ENCODE data around the gene PRR12. TPM values are rescaled to one million over a fixed set of nuclear protein-coding genes. Genes with fewer than 3 reads are reported as not detected.

Gene PRR12
- total RNA-seq, 4 donors from 2014 or later: 11.6 to 32.7 (median 18.1) TPM

GRCh38 chr19:49589502-49589905, 1.5 kb upstream of the PRR12 start:
- Histone ChIP-seq H3K36me3 (peaks cover 0 to 6% (median under 1%) of the 10 kb centered on the region in 3 donors), H3K4me3 (peak overlapping the region in 2 of 4 donors; percentile 89 to 96), H3K27ac (peak overlapping the region; percentile 86 to 95 (median 92)), H3K27me3 (no peaks in the 10 kb centered on the region), H3K9me3 (no peaks in the 10 kb centered on the region), H3K4me1 (peaks cover 0 to 37% (median 11%) of the 10 kb centered on the region in 4 donors)
- 66 to 68% methylated on average over 5 of the region's 5 CpGs for WGBS, 2 donors
- TF ChIP-seq POLR2A (IDR thresholded peaks at IDR 0.05) (no peak), EP300 (IDR thresholded peaks at IDR 0.05) (no peak), CTCF (IDR thresholded peaks at IDR 0.05) (no peak)
- DNase-seq (ENCODE audit: low spot score in 2 of 2): no peak

- peak overlapping the region; percentile 72 to 96 (median 86) for H3K4me3 ChIP-seq
- peak overlapping the region; percentile 86 to 95 (median 92) for H3K27ac ChIP-seq
- H3K27me3 ChIP-seq: no peaks in the 10 kb centered on the region
- H3K9me3 ChIP-seq: no peaks in the 10 kb centered on the region
- peaks cover 0 to 44% (median 11%) of the 10 kb centered on the region in 4 donors for H3K4me1 ChIP-seq
- WGBS, 2 donors: 0 to 1% methylated on average over 41 to 50 of the region's 58 CpGs
- TF ChIP-seq CTCF (IDR thresholded peaks at IDR 0.05) (peak in 3 of 5 experiments; percentile 10 to 29 (median 21)), EP300 (IDR thresholded peaks at IDR 0.05) (peak in 1 of 2 donors; percentile 41), POLR2A (IDR thresholded peaks at IDR 0.05) (peak in 1 of 2 donors; percentile 33)
- peak; percentile 90 for DNase-seq (ENCODE audit: low spot score in 2 of 2)
- peaks cover 0 to 14% (median 8%) of the 10 kb centered on the region in 3 donors for H3K36me3 ChIP-seq
These were observed 661 bp upstream of the PRR12 start for GRCh38 chr19:49590071-49590970.

GRCh38 chr19:49591731-49592485, 926 bp downstream of the PRR12 start:
- no peak for TF ChIP-seq EP300 (IDR thresholded peaks at IDR 0.05)
- no peak for TF ChIP-seq POLR2A (IDR thresholded peaks at IDR 0.05)
- TF ChIP-seq CTCF (IDR thresholded peaks at IDR 0.05): no peak

GRCh38 chr19:49592486-49593232, 1.7 kb downstream of the PRR12 start:
- H3K4me1 ChIP-seq: peaks cover 0 to 44% (median 11%) of the 10 kb centered on the region in 4 donors
- H3K9me3 ChIP-seq: no peaks in the 10 kb centered on the region
- peak overlapping the region; percentile 72 to 96 (median 86) for H3K4me3 ChIP-seq
- no peak for DNase-seq (ENCODE audit: low spot score in 2 of 2)
- H3K27me3 ChIP-seq: no peaks in the 10 kb centered on the region
- peaks cover 4 to 38% (median 16%) of the 10 kb centered on the region in 3 donors for H3K36me3 ChIP-seq
- H3K27ac ChIP-seq: peak overlapping the region; percentile 86 to 95 (median 92)
- TF ChIP-seq EP300 (IDR thresholded peaks at IDR 0.05): no peak
- TF ChIP-seq CTCF (IDR thresholded peaks at IDR 0.05): no peak
- TF ChIP-seq POLR2A (IDR thresholded peaks at IDR 0.05): no peak
- WGBS, 2 donors: 3 to 4% methylated on average over 24 to 28 of the region's 28 CpGs

More at GRCh38 chr19:49591731-49592485, 926 bp downstream of the PRR12 start:
- Histone ChIP-seq H3K4me3 (peak overlapping the region; percentile 72 to 96 (median 86)), H3K9me3 (no peaks in the 10 kb centered on the region), H3K36me3 (peaks cover 4 to 30% (median 16%) of the 10 kb centered on the region in 3 donors), H3K27ac (peak overlapping the region; percentile 86 to 95 (median 92)), H3K4me1 (peaks cover 0 to 44% (median 11%) of the 10 kb centered on the region in 4 donors), H3K27me3 (no peaks in the 10 kb centered on the region)
- no peak for DNase-seq (ENCODE audit: low spot score in 2 of 2)
- 0 to 1% methylated on average over 40 to 42 of the region's 51 CpGs for WGBS, 2 donors

All from tibial nerve (tissue), 4 donors.